Measurements from ENCODE around the gene CMIP. TPM values are rescaled to one million over a fixed set of nuclear protein-coding genes. Genes with fewer than 3 reads are reported as not detected.

The CMIP gene
- total RNA-seq, 1 experiment from 2014 or later: 48.2 TPM

DNA sequence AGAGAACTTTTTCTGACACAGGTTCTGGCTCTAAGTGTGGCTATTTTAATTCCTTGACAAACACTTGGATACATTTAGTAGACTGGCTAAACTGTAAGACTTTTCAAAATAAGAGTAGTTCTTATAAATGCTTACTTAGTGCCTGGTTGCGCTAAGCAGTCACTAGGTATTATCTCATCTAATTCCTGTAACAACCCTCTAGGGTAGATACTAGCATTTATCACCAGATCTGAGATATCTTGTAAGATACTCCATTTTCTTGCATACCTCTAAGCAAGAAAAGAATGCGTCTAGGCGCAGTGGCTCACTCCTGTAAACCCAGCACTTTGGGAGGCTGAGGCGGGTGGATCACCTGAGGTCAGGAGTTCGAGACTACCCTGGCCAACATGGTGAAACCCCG, 131.2 kb downstream of the CMIP start:
- no peak overlapping the region for H3K4me3 Mint-ChIP-seq

More for the DNA sequence above, 131.2 kb downstream of the CMIP start:
- no peak overlapping the region for H3K27ac Mint-ChIP-seq
- Histone ChIP-seq H4K8ac (replicated peaks; ENCODE audit: insufficient read length, low read depth, low read length) (no peak overlapping the region), H2AFZ (ENCODE audit: low read length) (no peak overlapping the region), H2BK20ac (ENCODE audit: low read depth, low read length, poor library complexity, severe bottlenecking) (no peak overlapping the region), H3K27ac (ENCODE audit: insufficient read length, low read depth, low read length) (no peak overlapping the region), H3K4me2 (ENCODE audit: insufficient read depth, insufficient read length, low read length) (no peak overlapping the region), H3K27me3 (ENCODE audit: insufficient read depth, low read length) (no peaks in the 10 kb centered on the region), H3K14ac (ENCODE audit: insufficient read depth, low read length) (no peak overlapping the region), H3K4me1 (ENCODE audit: insufficient read depth, low read length) (no peaks in the 10 kb centered on the region), H2BK5ac (ENCODE audit: insufficient read length, low read length) (no peak overlapping the region), H3K18ac (ENCODE audit: insufficient read length, low read depth, low read length) (no peak overlapping the region), H3K23me2 (ENCODE audit: insufficient read length, low read depth, low read length, poor library complexity, severe bottlenecking) (no peaks in the 10 kb centered on the region), H4K20me1 (ENCODE audit: control insufficient read depth, insufficient read depth, insufficient read length) (no peaks in the 10 kb centered on the region), H2BK12ac (ENCODE audit: insufficient read length, low read depth, low read length) (no peak overlapping the region), H3K79me2 (ENCODE audit: insufficient read depth, low read length) (peaks cover 4% of the 10 kb centered on the region; the same call in 1 of the 2 replicates), H3K9me3 (ENCODE audit: control insufficient read depth, low read depth, low read length) (no peaks in the 10 kb centered on the region), H3K56ac (ENCODE audit: insufficient read length, low read depth, low read length) (no peak overlapping the region), H3K79me1 (ENCODE audit: insufficient read depth, low read depth, low read length, poor library complexity, severe bottlenecking) (peaks cover 3% of the 10 kb centered on the region), H4K91ac (ENCODE audit: insufficient read length, low read depth, low read length) (no peak overlapping the region), H3T11ph (ENCODE audit: low read length) (no peak overlapping the region), H4K5ac (ENCODE audit: insufficient read length, low read depth, low read length) (no peak overlapping the region), H2BK120ac (ENCODE audit: low read depth, low read length, poor library complexity, severe bottlenecking) (no peak overlapping the region), H3K4ac (ENCODE audit: low read depth, low read length) (no peak overlapping the region), H2AK5ac (ENCODE audit: insufficient read length, low read length) (no peak overlapping the region), H3K9ac (ENCODE audit: extremely low read depth, insufficient read length, low read length) (no peak overlapping the region), H2BK15ac (ENCODE audit: low read depth, low read length) (no peak overlapping the region), H3K23ac (ENCODE audit: insufficient read length, low read depth, low read length) (no peak overlapping the region)
- WGBS (ENCODE audit: extremely low coverage, insufficient read length, low lambda C conversion rate): no CpG with 5 or more reads among the region's 6 CpGs
- no peak for TF ChIP-seq CTCF (conservative IDR thresholded peaks at IDR 0.05)
- DNase-seq: no peak
- no peaks in the 10 kb centered on the region for H3K27me3 Mint-ChIP-seq (ENCODE audit: low read depth)
- 0 out of 7 replicates have a peak, but pooled peaks cover 0 to 2% (median 0%) of the 10 kb centered on the region in 3 experiments for H3K36me3 Mint-ChIP-seq (ENCODE audit: insufficient read depth in 1 of 3, low read depth in 3 of 3)
- peaks cover 9% of the 10 kb centered on the region in 2 experiments; a peak in 3 of 4 replicates for H3K4me1 Mint-ChIP-seq
- no peaks in the 10 kb centered on the region for H3K9me3 Mint-ChIP-seq

Measured in H9 (cell line).